ENCODE data around the gene ECT2L.

GRCh38 chr6:138849791-138850190 is 53.9 kb downstream of the ECT2L start:
- TF ChIP-seq EZH2 (IDR thresholded peaks at IDR 0.05) (no peak), POLR2AphosphoS5 (IDR thresholded peaks at IDR 0.05; ENCODE audit: borderline replicate concordance, low read depth, low read length) (no peak), FOXP2 (optimal IDR thresholded peaks at IDR 0.05; ENCODE audit: control extremely low read depth, extremely low read length, insufficient read depth) (no peak)
